ENCODE results near the gene PLCL1.

GRCh38 chr2:197930570-197931278, 126.3 kb downstream of the PLCL1 start:
- TF ChIP-seq CTCF (IDR thresholded peaks at IDR 0.05; ENCODE audit: low read length), result no peak
- TF ChIP-seq EZH2 (IDR thresholded peaks at IDR 0.05; ENCODE audit: borderline replicate concordance, low read length), result no peak
